GM15510 (cell line): Measurements from ENCODE around the gene CYB561A3.

Experiments
- POLR2A ChIP-seq: IDR thresholded peaks from 3 replicates; pipeline ENCODE4 v1.6.1; 2011; ENCODE audit warnings: borderline replicate concordance; ENCODE audit not compliant: insufficient read length; ENCODE audit errors: extremely low read depth

CYB561A3 gene

DNA sequence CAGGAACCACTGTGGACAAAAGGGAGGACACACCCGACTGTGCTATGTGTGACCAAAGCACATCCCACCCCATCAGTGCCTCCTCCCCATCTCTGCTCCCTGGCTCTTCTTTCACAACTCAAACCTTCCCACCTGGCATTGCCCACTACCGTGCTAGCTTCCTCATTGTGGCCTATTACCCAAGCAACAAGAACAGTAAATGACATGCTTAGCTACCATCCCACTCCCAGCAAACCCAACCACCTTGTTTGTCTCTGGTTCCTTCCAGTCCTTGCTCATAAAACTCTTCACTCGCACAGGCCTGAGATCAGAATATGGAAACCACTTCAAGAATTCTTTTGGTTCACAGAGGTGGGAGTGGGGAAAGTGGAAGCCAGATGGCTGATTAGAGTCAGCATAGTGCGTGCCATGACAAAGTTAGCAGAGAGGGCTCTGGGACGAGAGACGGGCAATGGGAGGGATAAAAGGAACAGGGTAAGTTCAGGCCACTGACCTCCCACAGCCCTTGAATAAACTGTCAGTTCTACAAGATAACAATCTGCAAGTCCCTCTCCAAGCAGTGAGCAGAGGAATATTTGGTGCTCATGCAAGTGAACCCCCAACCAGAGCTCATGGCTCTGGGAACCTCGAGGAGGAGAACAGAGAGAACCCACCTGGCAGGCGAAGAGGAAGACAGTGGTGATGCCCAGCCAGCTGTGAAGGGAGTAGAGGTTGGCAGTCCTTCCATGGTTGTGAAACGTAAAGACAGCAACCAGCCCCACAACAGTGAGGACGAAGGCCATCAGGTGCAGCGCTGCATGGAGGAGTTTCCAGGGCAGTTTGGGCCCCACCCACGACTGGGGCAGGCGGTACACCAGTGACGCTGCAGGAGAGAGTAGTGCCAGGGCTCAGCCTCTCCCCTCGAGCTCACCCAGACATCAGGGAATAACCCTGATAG is 8.3 kb downstream of the CYB561A3 start:
- TF ChIP-seq POLR2A: no peak

DNA sequence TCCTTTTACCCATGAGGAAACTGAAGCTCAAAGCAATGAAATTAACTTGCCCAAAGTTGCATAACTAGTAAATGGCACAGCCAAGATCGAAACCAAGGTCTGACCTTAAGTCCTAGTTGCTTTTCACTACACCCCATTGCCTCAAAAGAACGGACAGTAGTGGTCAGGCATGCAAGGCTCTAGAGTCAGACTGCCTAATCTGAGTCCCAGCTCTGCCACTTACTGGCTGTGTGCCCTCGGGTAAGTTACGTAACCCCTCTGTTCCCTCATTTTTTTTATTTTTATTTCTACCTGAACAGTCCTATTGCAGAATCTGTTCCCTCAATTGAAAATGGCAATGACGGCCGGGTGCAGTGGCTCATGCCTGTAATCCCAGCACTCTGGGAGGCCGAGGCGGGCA is 9.6 kb downstream of the CYB561A3 start:
- TF ChIP-seq POLR2A: no peak

- no peak for TF ChIP-seq POLR2A
Observed at GRCh38 chr11:61350803-61351202, 10.9 kb downstream of the CYB561A3 start.

DNA sequence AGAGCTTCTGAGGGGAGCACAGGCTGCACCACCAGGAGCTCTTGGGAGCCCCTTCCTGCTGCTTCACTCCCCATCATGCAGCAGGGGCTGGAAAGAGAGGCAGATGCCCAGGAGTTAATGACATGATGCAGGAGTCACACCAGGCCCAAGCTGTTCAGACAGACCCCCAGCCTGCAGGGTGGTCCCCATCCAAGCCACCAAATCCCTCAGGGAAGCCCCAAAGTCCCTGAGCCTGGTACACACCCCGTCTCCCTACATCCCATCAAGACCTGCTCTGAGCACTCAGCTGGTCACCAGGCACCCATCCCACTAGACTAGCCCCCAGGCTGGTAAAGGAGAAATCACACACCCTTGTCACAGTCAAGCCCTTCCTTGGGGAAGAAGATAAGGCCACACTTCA is 11.3 kb downstream of the CYB561A3 start:
- TF ChIP-seq POLR2A: no peak

- TF ChIP-seq POLR2A: no peak
Observed at GRCh38 chr11:61349916-61350315, 11.8 kb downstream of the CYB561A3 start.

GRCh38 chr11:61349189-61349751 is 12.4 kb downstream of the CYB561A3 start:
- no peak for TF ChIP-seq POLR2A

DNA sequence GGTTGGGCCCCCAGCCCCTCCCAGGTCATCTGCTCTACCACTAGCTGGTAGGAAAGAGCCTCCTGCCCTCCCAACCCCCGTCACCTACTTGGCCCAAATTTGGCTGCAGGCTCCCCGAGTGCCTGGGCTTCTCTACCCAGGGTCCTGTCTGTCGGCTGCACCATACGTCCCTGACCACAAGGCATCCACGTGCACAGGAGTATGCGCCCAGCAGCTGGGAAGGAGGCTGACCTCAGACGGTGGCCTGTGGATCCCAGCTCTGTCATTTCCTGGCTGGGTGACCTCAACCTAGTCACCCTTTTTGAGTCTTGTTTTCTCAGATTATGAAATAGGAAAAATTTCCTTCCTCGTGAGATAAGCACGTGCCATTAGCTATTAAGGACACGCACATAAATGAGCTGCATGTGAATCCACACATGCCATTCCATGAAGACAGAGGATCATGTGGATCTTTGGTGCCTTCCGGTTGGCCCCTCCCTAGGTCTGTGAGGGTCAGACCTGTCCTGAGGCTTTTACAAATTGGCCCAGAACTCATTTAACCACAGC is 13.7 kb downstream of the CYB561A3 start:
- no peak for TF ChIP-seq POLR2A

GRCh38 chr11:61345954-61346843 is 15.5 kb downstream of the CYB561A3 start:
- no peak for TF ChIP-seq POLR2A

- no peak for TF ChIP-seq POLR2A
Observed at GRCh38 chr11:61345170-61345610, 16.5 kb downstream of the CYB561A3 start.

- no peak for TF ChIP-seq POLR2A
Observed at GRCh38 chr11:61343792-61344745, 17.6 kb downstream of the CYB561A3 start.

- no peak for TF ChIP-seq POLR2A
Observed at GRCh38 chr11:61342207-61342803, 19.4 kb downstream of the CYB561A3 start.

DNA sequence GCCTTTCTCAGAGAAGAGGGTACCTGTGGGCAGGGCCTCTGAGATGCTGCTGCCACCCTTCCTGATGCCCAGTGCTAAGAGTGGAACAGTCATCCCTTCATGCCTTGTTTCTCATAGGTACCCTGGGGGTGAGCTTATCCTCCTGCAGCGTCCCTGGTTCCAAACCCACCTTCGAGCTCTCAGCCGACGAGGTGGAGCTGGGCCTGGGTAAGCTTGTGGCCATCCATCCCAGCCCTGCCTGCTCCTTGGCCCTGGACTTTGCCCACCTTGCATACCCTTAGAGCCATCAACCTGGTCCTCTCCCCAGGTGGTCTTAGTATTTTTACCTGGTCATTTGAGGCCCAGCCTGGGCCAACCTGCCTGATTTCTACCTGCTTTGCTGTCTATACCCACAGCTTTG is 20.0 kb downstream of the CYB561A3 start:
- no peak for TF ChIP-seq POLR2A

DNA sequence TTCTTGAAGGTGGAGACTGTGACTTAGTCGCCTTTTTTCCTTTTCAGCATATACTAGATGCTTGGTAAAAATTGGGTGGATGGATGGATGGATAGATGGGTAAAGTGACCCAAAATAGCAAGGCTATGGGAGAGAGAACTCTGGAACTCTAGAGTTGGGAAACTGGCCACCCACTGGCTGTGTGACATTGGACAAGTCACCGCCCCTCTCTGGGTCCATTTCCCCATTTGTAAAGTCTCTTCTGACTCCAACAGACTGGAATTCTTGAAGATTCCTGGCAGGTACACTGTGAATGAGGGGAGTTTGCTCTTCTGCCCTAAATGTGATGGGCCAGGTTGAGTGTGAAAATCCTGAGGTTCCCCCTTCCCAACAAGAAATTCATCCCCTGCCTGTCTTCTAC is 20.7 kb downstream of the CYB561A3 start:
- no peak for TF ChIP-seq POLR2A
